SK-N-SH (cell line): Measurements from ENCODE around the gene CACNA1G.

Experiments used
- CTCF ChIP-seq: fragments of 200-600 bp; sonication (generic); IDR thresholded peaks from 2 replicates; pipeline ENCODE4 v1.6.1; 2017; ENCODE audit warnings: antibody characterized with exemption, mild to moderate bottlenecking, moderate library complexity
- ELF1 ChIP-seq: IDR thresholded peaks from 2 replicates; pipeline ENCODE4 v1.4.0; 2012
- EP300 ChIP-seq, 2 experiments: IDR thresholded peaks; 2 replicates each; pipeline versions ENCODE4 v1.4.0 to v1.6.1; 2012; ENCODE audit warnings: borderline replicate concordance in 1 of 2, low read depth in 1 of 2, low read length in 1 of 2
- EZH2phosphoT487 ChIP-seq: fragments of 200-600 bp; sonication (generic); IDR thresholded peaks from 2 replicates; pipeline ENCODE4 v1.6.1; 2017; ENCODE audit warnings: low read depth, mixed run types, mild to moderate bottlenecking, antibody characterized with exemption, moderate library complexity, borderline replicate concordance
- FOXJ3 ChIP-seq: sonication (generic); formaldehyde crosslinking; IDR thresholded peaks from 2 replicates; pipeline ENCODE4 v1.5.1; 2020; ENCODE audit warnings: mild to moderate bottlenecking, missing genetic modification reagents
- FOXM1 ChIP-seq: IDR thresholded peaks from 2 replicates; pipeline ENCODE4 v1.4.0; 2012; ENCODE audit warnings: low read depth, mild to moderate bottlenecking
- JUND ChIP-seq: IDR thresholded peaks from 2 replicates; pipeline ENCODE4 v1.4.0; 2012
- MAX ChIP-seq: IDR thresholded peaks from 2 replicates; pipeline ENCODE4 v1.4.0; 2012; ENCODE audit warnings: low read depth
- MXI1 ChIP-seq: IDR thresholded peaks from 2 replicates; pipeline ENCODE4 v1.6.1; 2012; ENCODE audit warnings: mild to moderate bottlenecking, low read depth, low read length, improper control_type of control experiment
- POLR2AphosphoS5 ChIP-seq: IDR thresholded peaks from 2 replicates; pipeline ENCODE4 v1.6.1; 2012; ENCODE audit warnings: low read depth, low read length
- RAD21 ChIP-seq: IDR thresholded peaks from 2 replicates; pipeline ENCODE4 v1.6.1; 2012; ENCODE audit warnings: mild to moderate bottlenecking, low read length
- REST ChIP-seq: IDR thresholded peaks from 2 replicates; pipeline ENCODE4 v1.6.1; 2012; ENCODE audit warnings: mild to moderate bottlenecking, low read depth, low read length, moderate library complexity
- TAF1 ChIP-seq: IDR thresholded peaks from 2 replicates; pipeline ENCODE4 v1.6.1; 2012; ENCODE audit warnings: low read depth, mild to moderate bottlenecking, low read length, moderate library complexity, borderline replicate concordance
- YY1 ChIP-seq: IDR thresholded peaks from 2 replicates; pipeline ENCODE4 v1.4.0; 2012; ENCODE audit warnings: low read depth, mild to moderate bottlenecking

DNA sequence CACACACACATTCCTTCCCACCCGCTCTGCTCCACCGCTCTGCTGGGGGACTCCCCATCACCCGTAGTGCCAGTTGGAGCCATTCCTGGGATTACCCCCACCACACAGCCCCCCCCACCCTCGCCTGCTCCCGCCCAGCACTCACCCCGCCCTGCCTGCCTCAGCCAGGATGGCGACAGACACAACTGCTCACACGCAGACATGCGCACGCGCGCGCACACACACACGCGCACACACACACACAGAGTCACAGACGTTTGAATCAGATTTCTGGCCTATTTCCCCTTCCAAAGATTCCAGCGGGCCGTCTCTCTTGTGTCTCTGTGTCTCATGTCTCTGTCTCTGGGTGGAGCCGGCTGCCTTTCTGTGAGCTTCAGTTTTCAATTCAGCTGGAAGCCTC, 4.4 kb downstream of the CACNA1G start:
- TF ChIP-seq CTCF: no peak
- no peak for TF ChIP-seq MXI1
- TF ChIP-seq FOXM1: no peak
- no peak for TF ChIP-seq ELF1
- no peak for TF ChIP-seq MAX
- no peak for TF ChIP-seq EP300 (IDR thresholded peaks at IDR 0.05; ENCODE audit: borderline replicate concordance in 1 of 2, low read depth in 1 of 2, low read length in 1 of 2)
- no peak for TF ChIP-seq TAF1
- TF ChIP-seq POLR2AphosphoS5: peak; percentile 21; the same call in 1 of the 2 replicates
- no peak for TF ChIP-seq FOXJ3 (CRISPR knock-in tag)
- TF ChIP-seq YY1: no peak
- TF ChIP-seq REST: no peak
- no peak for TF ChIP-seq EZH2phosphoT487
- TF ChIP-seq JUND: no peak
- no peak for TF ChIP-seq RAD21
